ENCODE results near the gene CSRP1.
"Not testable (repeated sequence)": the region's sequence is repeated elsewhere in the genome, so short reads cannot be mapped to it uniquely, and the experiment has no call there.

Gene CSRP1

DNA sequence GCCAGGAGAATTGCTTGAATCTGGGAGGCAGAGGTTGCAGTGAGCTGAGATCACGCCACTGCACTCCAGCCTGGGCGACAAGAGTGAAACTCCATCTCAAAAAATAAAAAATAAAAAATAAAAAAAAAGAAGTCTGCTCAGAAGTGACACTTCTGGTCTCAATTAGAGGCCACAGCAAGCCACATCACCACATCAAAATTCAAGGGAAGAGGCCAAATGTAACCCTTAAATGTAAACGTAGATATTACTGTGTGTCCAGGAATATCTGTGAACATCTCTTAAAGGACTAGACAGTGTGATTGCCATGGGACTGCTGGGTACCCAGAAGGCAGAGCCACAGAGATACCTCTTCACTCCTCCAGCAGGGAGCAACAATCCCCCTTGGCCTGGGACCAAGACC lies 28.3 kb downstream of the CSRP1 start:
- DNase-seq (ENCODE audit: low spot score): not testable (repeated sequence)

DNA sequence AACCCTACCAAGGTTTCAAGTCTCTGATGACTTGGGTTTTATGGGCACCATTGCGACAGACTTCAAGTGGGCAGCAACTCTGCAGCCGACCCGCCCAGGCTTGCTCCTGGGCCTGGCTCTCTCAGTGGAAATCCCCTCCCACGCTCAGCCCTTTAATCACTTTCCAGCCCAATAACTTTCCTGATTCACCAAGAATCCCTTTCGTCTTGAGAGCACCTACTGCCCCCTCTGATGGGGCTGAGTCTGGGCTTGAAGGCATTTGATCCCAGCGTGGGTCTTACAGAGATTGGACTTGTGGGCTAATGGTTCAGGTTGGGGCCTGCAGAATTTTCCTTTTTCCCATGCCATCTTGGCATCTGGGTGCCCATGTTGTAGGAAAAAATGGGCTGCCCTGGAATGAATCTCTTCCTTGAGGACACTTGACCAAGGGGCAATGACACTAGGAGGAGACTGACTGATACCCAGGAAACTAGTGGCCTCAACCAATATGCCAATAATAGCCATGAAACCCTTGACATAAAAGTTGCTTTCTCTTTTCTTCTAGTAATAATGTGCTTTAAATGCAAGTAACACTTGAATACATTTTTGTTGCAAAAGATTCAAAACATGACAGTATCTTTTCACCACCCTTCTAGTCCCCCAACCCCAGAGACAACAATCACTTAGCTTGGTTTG lies 30.1 kb downstream of the CSRP1 start:
- peak; percentile 81 for DNase-seq (ENCODE audit: low spot score)

DNA sequence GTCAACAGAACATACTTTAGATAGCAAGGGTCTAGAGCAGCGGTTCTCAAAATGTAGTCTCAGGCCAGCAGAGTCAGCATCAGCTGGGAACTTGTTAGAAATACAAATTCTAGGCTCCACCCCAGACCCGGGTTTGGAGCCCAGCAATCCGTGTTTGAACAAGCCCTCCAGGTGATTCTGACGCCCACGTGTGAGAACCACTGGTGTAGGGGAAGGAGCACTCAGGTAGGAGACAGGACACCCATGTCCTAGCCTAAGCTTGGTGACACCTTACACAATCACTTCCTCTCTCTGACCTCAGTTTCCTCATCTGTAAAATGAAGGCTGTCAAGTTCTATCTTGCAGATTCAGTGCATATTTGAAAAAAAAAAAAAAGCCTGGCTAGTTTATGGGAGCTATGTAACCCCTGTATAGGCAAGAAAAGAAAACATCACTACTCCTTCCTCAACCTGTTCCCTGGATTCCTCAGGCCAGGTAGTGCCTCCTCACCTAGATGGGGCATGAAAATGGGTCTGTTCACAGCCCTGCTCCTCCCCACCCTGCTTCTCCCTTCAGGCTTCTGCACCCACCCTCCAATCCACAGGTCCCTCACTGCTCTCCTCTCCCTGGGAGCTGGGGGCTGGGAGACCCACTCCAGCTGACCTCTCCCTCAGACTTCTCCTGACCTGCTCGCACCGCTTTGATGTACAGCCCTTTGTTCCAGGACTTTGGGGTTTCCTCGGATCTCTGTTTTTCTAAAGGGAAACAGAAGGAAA lies 30.8 kb downstream of the CSRP1 start:
- no peak for DNase-seq (ENCODE audit: low spot score)

DNA sequence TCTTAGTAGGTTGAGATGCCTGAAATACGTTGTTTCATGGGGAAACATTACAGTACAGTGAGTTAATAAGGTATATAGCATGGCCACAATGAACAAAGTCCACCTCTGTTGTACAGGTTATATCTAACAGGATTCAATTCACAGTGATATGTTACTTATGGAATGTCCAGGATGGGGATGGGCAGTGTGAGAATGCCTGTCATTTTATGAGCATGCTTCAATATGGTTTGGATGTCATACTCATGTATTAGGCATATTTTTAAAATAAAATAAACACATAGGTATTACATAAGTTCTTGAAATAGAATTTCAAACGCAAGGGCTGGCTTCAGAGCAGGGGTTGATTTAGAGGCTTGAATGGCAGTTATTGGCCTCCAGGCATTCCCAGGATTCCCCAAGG lies 31.8 kb downstream of the CSRP1 start:
- peak; percentile 55 for DNase-seq (ENCODE audit: low spot score)

DNA sequence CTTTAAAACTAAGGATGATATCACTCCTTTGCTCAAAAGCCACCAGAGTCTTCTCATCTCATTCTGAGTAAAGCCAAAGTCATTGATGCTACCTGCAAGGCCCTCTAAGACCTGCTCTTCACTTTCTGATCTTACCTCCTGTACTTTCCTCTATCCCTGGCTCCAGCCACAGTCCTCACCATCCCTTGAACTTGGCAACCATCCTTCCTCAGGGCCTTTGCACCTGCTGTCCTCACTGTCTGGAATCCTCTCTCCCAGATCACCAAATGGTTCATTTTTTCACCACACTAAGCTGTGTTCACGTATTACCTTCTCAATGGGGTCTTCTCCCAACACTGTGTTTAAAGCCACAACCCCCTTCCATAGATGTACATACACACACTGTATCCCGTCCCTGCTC lies 33.6 kb downstream of the CSRP1 start:
- DNase-seq (ENCODE audit: low spot score): no peak

DNA sequence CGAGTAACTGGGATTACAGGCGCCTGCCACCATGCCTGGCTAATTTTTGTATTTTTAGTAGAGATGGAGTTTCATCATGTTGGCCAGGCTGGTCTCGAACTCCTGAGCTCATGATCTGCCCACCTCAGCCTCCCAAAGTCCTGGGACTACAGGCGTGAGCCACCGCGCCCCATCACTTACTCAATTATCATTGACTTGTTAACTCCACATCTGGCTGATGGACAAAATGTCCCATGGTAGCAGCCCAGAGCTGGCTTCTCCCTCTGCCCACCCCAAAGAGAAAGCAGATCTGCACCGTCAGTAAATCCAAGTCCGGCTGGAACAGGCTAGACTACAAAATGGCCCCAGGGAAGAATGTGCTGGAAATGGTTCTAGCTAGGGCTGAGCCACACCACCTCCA lies 34.6 kb downstream of the CSRP1 start:
- DNase-seq (ENCODE audit: low spot score): not testable (repeated sequence)

- DNase-seq (ENCODE audit: low spot score): peak; percentile 21
Observed at GRCh38 chr1:201471772-201472171, 35.2 kb downstream of the CSRP1 start.

DNA sequence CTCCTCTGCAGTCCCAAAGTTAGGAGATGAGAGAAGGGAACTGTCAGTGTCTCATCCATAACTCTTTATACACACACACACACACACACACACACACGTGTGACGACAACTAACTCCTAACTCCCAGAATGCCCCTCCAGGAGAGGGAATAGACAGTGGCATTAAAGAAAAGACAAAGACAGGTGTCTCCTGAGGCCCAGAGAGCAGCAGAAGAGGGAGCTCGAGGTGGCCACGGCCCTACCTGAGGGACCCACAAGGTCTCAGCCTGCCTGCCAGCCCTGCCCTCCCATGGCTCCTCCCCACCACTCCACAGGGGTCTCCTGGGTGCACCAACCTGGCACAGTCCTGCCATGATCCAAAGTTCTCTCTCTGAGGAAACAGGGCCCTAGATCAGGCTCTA lies 36.3 kb downstream of the CSRP1 start:
- DNase-seq (ENCODE audit: low spot score): no peak

DNA sequence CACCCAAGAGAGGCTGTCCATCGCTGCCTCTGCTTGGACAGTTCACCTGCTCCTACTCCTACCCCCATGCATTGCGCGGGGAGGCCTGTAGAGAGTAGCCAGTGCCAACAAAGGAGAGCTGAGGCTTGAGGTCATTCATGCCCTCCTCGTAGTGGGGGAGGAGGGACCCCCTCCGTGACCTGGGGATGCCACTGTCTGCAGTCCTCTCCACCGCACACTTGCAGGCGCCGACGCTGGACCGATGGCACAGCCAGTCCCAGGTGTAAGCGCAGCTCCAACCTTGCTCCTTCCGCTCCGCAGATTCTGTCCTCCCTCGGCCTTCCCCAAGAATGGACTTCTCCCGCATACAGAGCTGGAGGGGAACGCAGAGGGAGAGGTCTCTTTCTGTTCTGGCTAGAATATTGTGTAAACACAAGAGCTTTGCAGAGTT lies 37.3 kb downstream of the CSRP1 start:
- DNase-seq (ENCODE audit: low spot score): no peak

- peak; percentile 90 for DNase-seq (ENCODE audit: low spot score)
Observed at GRCh38 chr1:201468844-201469644, 37.9 kb downstream of the CSRP1 start, which contains the start of gene PHLDA3. TSS of gene PHLDA3 (minus strand) at chr1:201469188. CDS start at chr1:201468786, 402 bp downstream.

GRCh38 chr1:201468501-201468843 lies 38.5 kb downstream of the CSRP1 start:
- DNase-seq (ENCODE audit: low spot score): peak; percentile 46

DNA sequence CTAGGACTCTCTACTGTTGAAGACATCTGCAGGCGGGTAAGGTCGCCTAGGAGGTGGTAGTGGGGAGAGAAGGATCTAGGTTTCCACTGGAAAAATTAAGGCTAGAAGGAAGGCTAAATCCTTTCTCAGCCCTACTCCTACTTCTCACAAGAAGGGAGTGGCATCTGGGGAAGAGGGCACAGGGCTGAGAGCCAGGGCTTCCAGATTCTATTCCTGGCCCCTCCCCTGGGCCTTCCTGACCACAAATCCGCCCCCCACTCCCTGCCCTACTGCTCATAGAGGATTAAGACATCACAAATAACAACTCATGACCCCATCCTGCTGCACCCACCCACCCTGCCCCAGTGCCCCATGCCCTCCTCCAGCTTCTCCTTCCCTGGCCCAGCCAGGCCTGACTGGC lies 40.4 kb downstream of the CSRP1 start:
- DNase-seq (ENCODE audit: low spot score): no peak

DNA sequence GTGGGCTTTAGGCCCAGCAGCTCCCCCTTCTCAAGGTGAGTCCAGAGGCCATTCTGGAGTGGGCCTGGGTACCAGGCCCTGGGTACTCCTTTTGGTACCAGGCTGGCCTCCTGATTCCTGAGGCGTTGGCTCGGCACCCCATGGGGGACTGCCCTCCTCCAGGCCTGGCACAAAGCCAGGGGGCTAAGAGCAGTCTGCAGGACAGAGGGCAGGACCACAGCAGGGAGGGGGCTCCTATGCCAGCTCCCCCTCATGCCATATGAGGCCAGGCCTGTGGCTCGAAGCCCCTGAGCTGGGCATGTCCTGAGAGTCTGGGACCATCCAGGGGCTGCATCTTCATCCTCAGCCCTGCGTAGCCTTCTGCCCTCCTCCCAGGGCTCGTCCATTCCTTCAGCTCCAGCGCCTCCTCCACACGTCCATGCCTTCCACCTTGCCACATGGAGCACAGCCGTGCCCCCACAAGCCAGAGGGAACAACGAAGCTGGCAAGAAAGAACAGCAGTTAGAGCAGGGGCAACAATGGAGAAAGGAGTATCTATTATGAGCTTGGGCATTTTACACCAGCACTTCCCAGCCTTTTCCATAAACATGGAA lies 41.1 kb downstream of the CSRP1 start:
- DNase-seq (ENCODE audit: low spot score): no peak

GRCh38 chr1:201463071-201463552 lies 43.8 kb downstream of the CSRP1 start:
- peak; percentile 38 for DNase-seq (ENCODE audit: low spot score)

DNA sequence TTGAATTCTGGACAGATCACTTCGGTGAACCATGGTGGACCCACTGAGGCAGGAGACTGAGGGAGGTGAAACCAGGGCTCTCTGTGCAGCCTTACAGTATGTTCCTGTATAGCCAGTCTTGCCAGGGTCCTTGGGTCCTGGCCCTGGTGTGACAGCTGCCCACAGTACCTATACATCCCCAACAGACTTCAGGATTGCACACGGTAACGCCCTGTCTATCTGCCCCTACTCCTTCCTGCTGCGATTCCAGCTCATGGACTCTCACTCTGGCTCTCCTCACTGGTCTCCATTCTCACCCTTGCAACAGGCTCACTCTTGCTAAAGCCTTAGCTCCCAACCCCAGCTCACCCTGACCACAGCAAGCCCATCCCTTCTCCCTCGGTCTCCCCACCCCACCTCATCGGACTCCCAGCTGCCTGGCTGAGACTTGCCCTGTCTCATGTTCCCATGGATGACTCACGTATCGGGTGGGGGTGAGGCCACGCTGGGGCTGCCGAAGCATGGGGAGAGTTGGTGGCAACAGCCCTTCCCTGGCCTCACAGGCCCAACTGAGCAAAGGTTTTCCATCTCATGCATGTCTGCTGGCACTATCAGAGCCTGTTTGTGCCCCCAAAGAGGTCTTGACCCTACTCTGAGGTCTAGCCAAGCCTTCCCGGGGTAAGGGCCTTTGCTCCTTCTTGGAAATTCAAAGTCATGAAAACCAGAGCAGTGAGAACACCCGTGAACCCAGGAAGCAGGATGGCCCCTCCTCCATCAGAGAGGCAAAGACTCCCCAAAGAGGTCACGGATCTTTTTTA lies 45.1 kb downstream of the CSRP1 start:
- DNase-seq (ENCODE audit: low spot score): peak; percentile 96

GRCh38 chr1:201460814-201461644 lies 45.9 kb downstream of the CSRP1 start:
- DNase-seq (ENCODE audit: low spot score): peak; percentile 97

DNA sequence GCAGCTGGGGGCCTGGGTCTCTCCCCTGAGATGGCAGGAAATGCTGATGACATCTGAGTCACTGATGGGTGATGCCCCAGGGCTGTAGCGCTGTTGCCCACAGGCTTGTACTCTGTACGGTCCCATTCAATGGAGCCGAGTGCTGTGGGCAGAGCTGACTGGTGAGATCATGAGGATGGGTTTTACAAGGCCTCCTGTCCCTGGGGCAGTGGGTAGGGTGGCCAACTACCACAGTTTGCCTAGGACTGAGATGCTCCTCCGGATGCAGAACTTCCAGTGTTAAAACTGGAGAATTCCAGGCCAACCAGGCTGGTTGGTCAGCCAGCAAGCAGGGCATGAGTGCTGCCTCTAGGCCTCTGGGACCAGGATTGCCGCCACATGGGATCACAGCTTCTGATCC lies 47.1 kb downstream of the CSRP1 start:
- DNase-seq (ENCODE audit: low spot score): no peak

- DNase-seq (ENCODE audit: low spot score): no peak
Observed at GRCh38 chr1:201459052-201459451, 47.9 kb downstream of the CSRP1 start.

DNA sequence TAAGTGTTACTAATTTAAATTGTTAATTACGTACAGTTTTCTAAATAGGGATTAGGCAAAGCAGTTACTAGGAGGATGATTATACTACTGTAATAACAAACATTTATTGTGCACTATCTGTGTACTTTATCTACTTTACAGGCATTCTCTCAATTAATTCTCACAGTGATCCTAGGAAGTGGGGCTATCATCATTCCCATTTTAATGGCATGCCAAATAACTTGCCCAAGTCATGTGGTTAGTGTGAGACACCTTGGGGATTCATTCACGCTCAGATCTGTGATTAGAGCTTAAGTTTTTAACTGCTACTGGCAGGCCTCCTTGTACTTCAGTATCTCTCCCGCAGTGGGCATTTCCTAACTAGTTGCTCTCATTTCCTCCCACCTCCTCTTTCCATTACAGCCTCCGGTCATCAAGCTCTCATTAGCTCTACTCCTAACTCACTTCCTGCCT lies 49.4 kb downstream of the CSRP1 start:
- DNase-seq (ENCODE audit: low spot score): no peak
